ENCODE data around the gene NANOS1.

The NANOS1 gene

GRCh38 chr10:119080521-119081259 is 51.2 kb downstream of the NANOS1 start, which contains the start of gene EIF3A:
TSS of gene EIF3A (minus strand) at chr10:119080817. CDS start at chr10:119080676, 141 bp downstream.
- H3K9me3 Mint-ChIP-seq: no peaks in the 10 kb centered on the region
- peaks cover 43% of the 10 kb centered on the region for H3K4me1 Mint-ChIP-seq
- H3K4me3 Mint-ChIP-seq: peak within 1 kb of the TSS; percentile 99
- ATAC-seq (replicated peaks; ENCODE audit: extremely low read depth, poor library complexity, severe bottlenecking) (peak; percentile 81), DNase-seq (ENCODE audit: low spot score in 2 of 2) (peak; percentile 87 to 91)
- H3K27ac Mint-ChIP-seq (ENCODE audit: low read depth): peak within 1 kb of the TSS; percentile 95
- peaks cover 26% of the 10 kb centered on the region for H3K36me3 Mint-ChIP-seq (ENCODE audit: insufficient read depth)
- no peaks in the 10 kb centered on the region for H3K27me3 Mint-ChIP-seq
